GM18499 (cell line): ENCODE data around the gene PIP4K2B.
A peak's percentile ranks its signal among the peaks of the same experiment; 100 is the strongest.
"Not testable (repeated sequence)": the region's sequence is repeated elsewhere in the genome, so short reads cannot be mapped to it uniquely, and the experiment has no call there.

Experiments
- ATAC-seq: cut with Tn5 transposase; IDR thresholded peaks from one replicate; pipeline ENCODE4 v1.9.1; 2021; ENCODE audit warnings: moderate number of reproducible peaks; ENCODE audit not compliant: insufficient read depth, unreplicated experiment

The PIP4K2B gene

DNA sequence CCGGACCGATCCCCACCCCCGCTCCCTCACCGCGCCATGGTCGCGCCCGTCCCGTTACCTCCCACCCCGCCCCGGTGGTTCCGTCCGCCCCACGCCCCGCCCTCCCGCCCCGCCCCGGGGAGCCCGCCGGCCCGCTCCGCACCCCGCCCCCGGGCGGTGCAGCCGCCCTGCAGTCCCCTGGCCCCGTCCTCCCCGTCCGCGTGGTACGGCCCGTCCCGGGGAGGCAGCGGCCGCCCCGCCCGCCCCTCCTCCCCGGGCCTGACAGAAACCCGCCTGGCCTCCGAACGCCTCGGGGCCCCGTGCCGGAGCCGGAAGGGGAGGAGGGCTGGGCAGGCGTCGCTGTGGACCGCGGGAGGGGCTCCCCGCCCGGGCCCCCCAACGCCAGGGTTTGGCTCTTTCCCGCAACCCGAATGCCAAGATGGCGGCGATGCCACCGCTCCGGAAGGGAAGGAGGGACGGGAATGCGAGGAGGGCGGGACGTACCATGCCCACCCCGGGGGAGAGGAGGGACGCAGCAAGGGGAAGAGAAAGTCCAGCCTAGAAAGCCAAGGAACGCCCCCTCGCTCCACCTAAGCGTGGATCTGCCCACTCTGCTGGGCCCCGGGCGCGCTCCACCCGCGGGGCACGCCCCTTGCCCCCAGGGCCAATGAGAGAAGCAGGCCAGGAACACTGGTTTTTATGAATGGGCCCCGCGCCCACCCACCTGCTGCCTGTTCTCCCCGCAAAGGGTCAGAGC lies at the start of gene PIP4K2B:
Gene PIP4K2B, minus strand, starts transcription at position 56 of the 736 bp plus-strand sequence. CDS start 132 bp downstream, outside the sequence.
- ATAC-seq = peak; percentile 62

DNA sequence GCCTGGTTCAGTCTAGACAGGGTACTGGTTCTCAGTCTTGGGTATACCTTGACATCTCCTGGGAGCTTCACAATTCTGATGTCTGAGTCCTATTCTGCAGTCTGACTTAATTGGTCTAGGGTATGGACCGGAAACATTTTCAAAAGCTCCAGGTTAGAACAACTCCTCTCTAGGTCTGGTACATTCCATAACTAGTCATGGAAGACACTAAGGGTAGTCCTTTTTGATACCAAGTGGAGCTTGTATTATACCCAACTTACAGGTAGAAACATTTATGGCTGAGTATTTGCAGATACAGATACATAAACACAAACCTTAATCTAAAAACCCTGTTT lies 49.2 kb upstream of the PIP4K2B start:
- no peak for ATAC-seq

DNA sequence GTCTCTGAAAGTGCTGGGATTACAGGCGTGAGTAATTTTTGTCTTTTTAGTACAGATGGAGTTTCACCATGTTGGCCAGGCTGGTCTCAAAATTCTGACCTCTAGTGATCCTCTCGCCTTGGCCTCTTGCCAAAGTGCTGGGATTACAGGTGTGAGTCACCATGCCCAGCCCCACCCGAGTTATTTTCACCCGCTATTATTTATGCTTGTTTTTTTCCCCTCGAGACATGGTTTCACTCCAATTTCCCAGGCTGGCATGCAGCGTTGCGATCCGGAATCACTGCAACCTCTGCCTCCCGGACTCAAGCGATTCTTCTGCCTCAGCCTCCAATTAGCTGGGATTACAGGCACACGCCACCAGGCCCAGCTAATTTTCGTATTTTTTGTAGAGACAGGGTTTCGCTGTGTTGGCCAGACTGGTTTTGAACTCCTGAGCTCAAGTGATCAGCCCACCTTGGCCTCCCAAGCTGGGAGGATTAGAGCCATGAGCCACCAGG lies 45.0 kb upstream of the PIP4K2B start:
- no peak for ATAC-seq

DNA sequence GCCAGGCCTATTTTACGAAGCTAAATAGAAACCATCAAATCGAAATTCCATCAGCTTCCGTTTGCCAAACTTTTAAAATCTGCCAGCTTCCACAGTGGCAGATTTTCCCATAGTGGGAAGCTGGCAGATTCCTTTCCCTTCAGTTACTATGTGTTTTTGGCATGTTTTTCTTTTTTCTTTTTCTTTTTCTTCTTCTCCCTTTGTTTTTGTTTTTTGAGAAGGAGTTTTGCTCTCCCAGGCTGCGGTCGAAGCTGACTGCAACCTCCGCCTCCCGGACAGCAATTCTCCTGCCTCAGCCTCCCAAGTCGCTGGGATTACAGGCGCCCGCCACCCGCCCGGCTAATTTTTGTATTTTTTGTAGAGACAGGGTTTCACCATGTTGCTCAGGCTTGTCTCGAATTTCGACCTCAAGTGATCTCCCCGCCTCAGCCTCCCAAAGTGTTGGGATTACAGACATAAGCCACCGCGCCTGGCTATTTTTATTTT lies 26.4 kb upstream of the PIP4K2B start:
- ATAC-seq = no peak

DNA sequence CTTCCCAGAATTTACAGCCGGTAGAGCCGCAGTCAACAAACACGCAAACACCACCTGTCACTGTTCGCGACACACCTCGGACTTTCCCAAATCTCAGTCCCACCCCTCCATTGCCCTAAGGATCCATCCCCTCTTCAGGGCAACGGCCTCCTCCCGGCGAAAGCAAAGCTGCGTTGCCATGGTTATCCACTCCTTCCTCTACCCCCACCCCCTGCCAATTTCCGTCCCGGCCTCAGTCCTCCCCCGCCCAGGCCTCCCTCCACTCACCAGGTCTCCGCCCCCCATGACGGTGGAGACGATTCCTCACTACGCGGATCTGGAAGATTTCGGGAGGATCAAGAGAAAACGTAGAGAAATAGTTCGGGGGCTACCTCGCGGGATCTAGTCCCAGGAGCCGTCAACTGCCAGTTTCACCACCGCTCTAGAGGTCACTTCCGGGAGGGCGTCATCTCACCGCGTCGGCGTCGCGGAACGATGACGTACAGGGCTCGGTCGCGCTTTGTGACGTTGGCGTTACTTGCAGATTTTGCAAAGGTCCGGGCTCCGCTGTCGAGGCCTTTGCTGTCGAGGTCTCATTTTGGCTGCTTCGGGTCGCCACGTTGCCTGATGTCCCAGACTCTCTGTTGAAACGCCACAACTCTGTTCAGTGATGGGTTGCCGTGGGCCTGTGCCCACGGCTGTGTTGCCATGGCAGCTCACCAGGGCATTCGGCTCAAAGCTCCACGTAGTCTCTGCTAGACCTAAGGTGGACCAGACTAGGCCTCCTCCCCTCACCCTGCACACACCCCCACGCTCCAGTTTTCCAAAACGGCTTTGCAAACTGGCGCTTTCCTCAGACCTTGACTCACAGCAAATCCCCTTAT lies 25.8 kb upstream of the PIP4K2B start, which contains the start of gene CWC25:
Gene CWC25, minus strand, starts transcription at position 423 of the 863 bp plus-strand sequence. Its CDS starts 138 bp downstream, at position 285.
- ATAC-seq = no peak

DNA sequence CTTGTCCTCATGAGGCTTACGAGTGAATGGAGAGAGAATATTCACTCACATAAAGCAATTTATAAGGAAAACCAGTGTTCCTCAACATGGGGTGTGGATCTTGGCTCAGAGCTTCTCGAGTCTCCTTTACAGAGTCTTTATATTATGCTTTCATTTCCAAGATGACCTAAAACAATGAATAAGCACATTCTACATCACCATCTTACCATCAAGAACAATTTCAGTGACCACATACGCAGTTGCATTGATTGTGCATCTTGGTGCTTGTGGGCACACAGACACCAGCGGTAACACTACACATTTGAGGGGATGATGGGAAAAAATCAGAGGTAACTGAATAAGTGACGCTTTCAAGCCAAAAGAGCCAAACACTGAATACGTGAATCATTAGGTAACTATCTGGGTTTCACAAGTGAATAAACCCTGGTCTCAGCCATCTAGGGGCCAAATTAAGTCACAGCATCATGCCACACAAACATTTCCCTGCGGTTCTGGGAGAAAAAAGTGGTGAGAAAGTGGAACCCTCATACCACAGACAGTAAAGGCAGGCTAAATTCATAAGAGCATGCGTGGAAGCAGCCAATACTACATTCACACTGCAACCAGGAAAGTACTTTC lies 16.3 kb upstream of the PIP4K2B start:
- no peak for ATAC-seq

DNA sequence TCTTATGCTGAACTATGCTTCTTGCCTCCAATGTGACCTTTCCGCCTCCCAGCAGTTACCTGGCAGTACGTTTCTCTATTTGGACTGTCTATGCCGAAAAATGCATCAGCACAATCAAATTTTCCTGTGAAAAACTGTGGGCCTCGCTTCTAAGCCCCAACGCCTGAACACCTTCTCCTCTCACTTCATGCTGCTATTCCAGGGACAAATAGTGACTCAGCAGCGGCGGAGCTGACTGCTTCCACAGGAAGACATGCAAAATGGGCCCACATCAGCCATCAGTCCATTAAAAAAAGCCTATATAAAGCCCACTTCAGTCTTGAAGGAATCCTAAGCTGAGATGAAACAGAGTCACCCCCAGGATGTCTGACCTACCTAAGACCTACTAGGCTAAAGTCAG lies 10.5 kb upstream of the PIP4K2B start:
- ATAC-seq = no peak

DNA sequence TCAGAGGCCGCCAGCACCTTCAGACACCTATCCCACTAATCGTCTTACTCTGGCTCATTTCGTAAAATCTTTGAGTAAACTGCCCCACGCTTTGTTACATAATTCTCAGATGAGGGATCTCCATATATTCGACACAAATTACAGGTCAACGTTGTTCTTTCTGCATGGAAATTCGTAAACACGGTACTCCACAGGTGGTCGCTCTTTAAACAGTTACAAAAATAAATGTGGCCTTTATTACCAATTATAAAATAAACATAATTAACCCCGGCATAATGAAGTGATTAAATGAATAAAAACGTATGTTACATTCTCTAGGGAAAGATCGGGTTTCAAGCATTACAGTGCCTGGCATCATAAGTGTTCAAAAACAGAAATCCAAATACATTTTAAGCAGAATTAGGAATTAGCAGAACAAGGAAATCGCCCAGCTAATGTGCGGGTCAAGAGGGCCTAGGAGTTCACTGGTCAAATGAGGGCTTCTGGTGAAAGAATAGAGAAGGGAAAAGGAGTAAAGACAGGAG lies 943 bp upstream of the PIP4K2B start:
- ATAC-seq = no peak

DNA sequence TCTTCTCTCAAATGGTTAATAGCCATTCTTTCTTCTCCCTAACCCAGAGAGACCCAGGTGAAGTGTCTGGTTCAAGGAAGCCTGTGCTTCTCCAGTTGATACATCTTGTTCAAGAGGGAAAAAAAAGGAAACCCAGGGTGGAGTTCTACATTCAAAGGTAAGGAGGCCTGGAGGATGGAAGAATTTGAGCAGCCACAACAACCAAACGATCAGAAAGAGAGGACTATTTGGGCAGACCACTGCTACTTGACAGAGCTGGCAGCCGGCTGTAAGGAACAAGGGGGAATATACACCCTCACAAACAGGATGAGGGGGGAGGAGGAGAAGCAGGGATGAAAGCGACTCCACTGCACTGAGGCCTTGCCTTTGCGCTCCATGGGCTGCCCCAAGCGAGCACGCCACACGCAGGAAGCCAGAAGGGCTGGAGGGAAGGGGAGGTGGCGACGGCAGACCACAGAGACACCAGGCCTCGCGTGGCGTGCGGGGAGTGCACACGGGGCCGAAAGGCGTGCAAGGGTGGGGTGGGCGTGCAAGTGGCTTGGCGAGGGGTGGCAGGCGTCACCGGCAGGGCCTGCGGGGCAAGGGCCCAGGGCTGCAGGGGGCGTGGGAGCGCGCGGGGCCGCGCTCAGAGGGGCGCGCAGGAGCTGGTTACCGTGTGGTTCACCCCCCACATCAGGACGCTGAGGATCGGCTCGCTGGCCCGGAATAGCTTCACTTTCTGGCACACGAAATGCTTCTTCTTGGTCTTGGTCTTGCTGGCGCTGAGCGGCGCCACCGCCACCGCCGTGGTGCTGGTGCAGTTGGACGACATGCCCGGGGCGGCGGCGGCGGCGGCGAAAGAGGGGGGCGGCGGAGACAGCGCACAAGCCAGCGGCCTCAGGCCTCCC lies 499 bp downstream of the PIP4K2B start:
- ATAC-seq = peak; percentile 11

DNA sequence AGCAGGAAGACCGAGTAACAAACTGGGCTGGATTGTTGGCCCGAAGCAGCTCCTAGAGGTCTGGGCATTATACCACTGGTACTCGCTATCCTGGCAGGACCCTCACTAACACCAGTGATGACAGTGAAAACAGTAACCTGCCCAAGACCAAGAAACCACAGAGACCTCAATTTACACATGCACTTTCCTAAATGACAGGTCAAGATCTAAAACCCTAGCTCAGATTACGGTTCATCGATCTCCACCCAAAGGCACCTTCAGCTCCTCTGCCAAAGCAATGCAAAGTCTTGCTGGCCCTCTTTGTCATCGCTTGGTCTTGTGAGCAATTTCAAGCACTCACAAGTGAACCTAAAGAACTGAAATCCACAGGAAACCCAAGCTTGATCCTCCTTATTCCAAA lies 1.5 kb downstream of the PIP4K2B start:
- ATAC-seq = no peak

DNA sequence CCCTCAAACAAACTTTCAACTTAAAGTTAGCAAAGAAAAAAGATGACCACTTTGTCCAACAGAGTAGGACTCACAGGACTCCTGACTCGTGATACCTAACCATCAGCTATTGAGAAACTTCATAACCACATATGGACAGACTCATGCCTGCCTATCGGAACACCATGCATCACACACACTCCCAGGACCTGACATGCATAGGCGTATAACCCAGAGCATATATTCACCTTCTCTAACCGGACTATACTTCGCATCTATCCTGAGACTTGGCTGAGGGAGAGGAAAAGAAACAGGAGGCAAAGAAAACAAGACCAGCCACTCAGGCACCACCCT lies 2.2 kb downstream of the PIP4K2B start:
- no peak for ATAC-seq

DNA sequence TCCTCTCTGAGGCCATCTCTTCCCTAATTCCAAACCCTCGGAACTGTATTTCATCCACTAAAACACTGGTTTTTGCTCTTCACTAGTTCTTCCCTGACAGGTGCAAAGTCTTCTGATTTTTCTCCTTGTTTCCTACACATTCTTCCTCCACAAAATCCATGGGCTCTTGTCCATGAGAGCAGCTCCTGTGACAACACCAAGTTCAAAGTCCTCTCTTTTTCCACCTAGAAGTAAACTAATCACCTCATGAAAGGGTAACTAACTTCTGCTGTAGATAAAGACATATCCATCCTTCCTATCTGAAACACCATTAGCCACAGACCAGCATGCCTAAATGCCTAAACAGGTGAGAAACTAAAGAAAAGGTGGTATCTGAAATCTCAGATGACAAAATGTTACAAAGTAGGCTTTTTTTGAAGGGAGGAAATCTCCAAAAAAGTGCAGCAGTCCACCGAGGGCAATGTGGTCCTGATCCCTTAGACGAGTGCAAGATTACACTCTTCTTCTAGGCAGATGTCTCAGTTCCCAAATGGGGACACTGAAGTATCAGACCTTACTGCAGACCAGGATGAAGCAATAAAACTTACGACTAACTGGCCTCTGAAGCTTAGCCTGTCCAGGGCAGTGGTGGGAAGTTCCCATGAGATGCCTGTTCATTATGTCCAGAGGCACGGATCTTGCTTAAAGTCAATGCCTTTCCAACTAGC lies 2.8 kb downstream of the PIP4K2B start:
- ATAC-seq = no peak

DNA sequence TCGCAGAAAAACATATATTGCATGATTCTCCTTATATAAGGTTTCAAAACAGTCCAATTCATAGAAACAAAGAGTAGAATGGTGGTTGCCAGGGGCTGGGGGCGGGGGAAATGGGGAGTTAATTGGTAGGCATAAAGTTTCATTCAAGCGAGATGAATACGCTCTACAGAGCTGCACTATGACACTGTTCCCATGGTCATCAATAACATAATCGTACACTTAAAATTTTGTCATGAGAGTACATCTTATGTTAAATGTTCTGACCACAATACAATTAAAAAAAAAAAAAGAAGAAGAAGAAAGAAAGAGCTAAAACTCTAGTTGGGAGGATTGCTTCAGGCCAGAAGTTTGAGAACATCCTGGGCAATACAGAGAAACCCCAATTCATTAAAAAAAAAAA lies 5.1 kb downstream of the PIP4K2B start:
- no peak for ATAC-seq

DNA sequence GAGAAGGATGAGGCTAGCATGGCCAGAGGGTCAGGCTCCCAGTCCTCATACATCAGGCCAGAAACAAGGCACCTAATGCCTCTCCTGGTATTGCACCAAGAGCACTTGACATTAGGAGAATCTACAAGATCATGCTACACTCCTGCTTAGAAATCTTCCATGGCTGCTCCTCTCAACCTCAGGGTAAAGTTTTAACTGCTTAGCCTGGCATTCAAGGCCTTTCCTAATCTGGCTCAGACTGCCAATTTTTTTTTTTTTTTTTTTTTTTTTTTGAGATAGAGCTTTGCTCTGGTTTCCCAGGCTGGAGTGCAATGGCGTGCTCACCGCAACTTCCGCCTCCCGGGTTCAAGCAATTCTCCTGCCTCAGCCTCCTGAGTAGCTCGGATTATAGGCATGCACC lies 8.2 kb downstream of the PIP4K2B start:
- ATAC-seq = no peak

DNA sequence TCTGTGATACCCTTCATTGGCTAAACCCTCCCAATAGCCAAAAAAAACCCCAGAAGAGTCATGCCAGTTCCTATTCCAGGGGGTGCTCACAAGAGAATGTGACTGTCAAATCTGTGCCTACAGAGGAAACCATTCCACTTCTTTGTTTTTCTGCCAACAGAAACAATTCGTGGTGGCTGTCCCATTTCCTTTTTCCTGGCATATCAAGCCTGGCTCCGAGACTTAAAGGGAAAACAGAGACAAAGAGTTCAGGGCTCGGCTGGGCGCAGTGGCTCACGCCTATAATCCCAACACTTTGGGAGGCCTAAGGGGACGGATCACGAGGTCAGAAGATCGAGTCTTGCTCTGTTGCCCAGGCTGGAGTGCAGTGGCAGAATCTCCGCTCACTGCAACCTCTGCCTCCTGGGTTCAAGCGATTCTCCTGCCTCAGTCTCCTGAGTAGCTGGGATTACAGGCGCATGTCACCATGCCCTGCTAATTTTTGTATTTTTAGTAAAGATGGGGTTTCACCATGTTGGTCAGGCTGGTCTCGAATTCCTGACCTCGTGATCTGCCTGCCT lies 9.1 kb downstream of the PIP4K2B start:
- not testable (repeated sequence) for ATAC-seq

DNA sequence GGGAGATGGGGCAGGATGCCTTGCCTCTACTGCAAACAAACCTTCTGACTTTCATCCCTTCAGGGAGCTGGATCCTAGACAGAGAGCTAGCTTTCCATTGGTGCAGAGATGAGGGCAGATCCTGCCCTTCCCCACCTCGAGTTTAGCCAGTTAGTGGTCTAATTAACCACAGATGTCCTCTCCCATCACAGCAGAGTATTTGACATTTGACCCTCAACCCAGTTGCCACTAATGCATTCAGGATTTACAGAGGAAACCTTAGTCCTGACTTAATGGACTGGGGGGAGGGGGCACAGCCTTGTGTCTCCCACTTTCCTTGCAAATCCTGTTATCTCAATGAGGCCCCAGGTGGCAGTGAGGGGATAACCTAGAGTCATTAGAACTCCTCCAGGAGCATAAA lies 10.2 kb downstream of the PIP4K2B start:
- no peak for ATAC-seq

DNA sequence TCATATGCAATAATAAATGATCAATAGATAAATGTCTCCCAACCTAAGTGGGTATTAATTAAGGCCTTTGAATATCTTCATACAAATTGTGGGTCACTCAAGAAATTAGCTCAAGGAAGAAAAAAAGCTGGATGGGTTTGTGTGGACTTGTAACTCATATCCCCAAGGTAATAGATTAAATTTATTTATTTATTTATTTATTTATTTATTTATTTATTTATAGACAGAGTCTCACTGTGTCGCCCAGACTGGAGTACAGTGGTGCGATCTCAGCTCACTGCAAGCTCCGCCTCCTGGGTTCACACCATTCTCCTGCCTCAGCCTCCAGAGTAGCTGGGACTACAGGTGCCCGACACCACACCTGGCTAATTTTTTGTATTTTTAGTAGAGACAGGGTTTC lies 11.4 kb downstream of the PIP4K2B start:
- ATAC-seq = not testable (repeated sequence)

DNA sequence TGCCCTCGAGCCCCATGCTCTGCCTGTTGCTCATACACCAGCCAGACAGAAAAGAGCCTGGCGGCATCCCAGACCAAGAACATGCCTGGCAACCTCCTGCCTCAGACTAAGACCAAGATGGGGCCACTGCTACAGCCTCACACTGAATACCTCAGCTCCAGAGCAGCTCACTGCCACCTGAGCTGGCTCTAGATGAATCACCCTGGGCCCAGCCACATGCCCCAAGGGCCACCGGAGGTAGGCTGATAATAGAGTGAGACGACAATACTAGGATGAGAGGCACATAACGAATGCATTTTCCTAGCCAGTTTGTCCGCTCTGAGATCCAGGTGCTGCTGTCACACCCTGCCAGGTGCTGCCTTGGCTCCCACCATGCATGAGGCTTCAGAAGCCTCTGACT lies 13.0 kb downstream of the PIP4K2B start:
- no peak for ATAC-seq

DNA sequence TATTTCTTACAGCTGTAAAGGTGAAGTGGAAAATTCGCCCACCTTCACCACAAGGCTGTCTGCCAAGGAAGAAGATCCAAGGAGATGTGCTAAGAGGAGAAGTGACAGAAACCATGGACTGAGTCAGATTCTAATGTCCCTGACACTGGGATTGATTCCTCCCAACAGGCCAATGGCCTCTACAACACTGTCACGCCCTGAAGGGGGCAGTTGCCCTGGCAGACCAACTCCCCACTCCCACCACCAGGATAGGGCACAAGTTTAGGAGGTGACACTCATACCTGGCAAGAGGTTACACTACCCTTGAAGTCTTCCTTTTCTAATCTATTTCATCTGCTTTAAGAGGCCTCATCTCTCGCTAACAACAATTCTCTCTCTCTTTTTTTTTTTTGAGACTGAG lies 16.1 kb downstream of the PIP4K2B start:
- no peak for ATAC-seq
